GM12875 (cell line): ENCODE measurements around the gene COPE.

Experiments used
- H3K4me3 ChIP-seq: one replicate; pipeline ENCODE4 v1.5.1; 2011; ENCODE audit warnings: low read depth, low read length, control low read depth
- TF ChIP-seq, protein P1 (sequence below): IDR thresholded peaks from 2 replicates; pipeline ENCODE4 v1.5.1; 2011; ENCODE audit warnings: low read depth, mild to moderate bottlenecking, control low read depth, inconsistent platforms, low read length, moderate library complexity, borderline replicate concordance; ENCODE audit not compliant: insufficient read depth

Gene COPE

DNA sequence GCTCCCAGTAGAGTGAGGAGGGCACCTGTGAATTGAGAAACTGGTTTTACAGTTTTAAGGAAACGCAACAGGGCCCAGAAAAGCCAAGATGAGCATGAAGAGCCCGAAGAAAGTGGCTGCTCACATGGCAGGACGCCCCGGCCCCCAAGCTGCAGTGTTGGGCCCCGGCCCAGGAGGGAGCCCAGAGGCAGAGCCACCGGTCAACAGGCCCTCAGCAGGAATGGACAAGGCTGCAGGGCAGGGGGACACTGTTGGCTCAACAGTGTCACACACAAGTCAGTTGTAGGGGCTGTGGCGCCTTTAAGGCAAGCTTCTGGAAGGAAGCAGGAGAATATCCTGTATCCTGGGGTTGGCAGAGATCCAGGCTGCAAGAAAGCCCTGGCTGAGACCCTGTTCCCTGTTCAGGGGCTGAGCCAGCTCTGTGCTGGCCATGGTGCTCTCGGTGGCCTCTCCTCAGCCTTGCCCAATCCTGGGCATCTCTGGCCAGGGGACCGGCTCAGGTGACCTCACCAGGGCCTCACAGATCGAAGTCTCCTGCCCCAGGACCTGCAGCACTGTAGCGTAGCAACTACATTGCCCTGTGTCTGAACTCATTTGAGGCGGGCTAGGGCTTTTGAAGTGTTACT lies 59.4 kb downstream of the COPE start:
- no peak overlapping the region for H3K4me3 ChIP-seq

DNA sequence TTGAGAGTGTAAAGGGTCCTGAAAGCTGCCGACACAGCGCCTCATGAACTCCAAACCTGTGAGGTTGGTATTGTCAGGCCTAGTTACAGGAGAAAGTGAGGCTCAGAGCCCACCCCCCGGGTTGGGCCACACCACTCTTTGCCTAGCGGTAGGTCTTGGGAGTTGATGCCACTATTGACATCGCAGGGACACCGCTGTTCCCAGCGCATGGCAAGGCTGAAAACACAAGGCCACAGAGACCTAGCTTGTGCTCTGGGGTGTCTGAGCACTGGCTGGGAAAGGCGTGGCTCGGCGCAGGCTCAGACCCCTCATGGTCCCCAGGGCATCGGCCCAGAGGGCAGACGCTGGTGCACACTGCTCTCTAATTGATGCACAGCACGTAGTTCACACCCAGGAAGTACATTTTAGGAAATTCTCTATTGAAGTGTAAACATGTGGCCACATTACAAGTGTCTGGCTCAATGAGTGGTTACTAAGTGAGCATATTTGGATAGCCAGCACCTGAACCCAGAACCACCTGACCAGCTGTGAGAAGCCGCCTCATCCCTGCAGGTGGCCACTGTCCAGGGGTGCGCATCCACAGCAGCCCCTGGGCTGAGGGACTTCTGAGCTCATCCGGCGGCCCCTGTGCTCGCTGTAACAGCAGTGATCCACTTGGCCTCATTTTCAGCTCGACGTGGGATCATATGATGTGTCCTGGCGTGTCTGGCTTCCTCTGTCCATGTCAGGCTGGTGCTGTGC lies 60.1 kb downstream of the COPE start:
- H3K4me3 ChIP-seq: no peak overlapping the region
- TF ChIP-seq, protein P1, sequence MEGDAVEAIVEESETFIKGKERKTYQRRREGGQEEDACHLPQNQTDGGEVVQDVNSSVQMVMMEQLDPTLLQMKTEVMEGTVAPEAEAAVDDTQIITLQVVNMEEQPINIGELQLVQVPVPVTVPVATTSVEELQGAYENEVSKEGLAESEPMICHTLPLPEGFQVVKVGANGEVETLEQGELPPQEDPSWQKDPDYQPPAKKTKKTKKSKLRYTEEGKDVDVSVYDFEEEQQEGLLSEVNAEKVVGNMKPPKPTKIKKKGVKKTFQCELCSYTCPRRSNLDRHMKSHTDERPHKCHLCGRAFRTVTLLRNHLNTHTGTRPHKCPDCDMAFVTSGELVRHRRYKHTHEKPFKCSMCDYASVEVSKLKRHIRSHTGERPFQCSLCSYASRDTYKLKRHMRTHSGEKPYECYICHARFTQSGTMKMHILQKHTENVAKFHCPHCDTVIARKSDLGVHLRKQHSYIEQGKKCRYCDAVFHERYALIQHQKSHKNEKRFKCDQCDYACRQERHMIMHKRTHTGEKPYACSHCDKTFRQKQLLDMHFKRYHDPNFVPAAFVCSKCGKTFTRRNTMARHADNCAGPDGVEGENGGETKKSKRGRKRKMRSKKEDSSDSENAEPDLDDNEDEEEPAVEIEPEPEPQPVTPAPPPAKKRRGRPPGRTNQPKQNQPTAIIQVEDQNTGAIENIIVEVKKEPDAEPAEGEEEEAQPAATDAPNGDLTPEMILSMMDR: no peak

More for the DNA sequence above, 59.4 kb downstream of the COPE start:
- TF ChIP-seq, protein P1: no peak

DNA sequence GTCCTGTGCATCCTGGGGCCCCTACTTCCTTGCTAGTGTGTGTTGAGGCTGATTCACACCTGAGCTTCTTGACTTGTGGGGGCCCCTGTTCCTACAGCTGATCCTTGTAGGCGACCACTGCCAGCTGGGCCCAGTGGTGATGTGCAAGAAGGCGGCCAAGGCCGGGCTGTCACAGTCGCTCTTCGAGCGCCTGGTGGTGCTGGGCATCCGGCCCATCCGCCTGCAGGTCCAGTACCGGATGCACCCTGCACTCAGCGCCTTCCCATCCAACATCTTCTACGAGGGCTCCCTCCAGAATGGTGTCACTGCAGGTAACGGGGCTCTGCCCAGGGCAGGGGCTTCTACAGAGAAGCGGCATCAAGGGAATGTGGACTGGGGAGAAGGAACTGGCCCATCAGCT lies 62.0 kb downstream of the COPE start:
- TF ChIP-seq, protein P1: no peak
- no peak overlapping the region for H3K4me3 ChIP-seq

DNA sequence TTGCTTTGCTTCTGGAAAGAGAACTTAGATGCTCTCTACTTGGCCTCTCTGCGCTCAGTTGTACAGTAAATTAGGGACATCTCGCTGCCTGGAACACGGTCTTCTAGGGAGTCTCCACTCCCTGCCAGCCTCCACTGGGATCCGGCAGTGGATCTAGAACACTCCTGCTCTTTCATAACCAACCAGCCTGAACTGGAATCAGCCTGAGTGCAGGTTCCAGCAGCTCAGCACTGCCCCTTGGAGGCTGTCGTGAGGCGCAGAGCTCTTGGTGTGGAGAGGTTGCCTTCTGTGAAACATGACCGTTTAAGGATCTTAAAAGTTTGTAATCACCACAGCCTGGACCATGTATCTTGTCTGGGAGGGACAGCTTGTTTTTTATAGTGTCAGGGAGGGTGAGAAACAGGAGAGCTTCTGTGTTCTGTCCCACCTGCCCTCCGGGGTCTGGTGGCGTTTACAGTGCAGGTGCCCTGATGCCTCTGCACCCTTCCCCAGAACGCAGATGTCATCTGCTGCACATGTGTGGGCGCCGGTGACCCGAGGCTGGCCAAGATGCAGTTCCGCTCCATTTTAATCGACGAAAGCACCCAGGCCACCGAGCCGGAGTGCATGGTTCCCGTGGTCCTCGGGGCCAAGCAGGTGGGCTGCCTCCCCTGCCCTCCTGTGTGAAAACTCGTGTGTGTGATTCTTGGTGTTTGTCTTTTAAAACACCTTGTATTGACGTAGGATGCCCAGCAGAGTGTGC lies 62.6 kb downstream of the COPE start:
- H3K4me3 ChIP-seq: no peak overlapping the region
- TF ChIP-seq, protein P1: peak; percentile 26; the same call in 1 of the 2 replicates

DNA sequence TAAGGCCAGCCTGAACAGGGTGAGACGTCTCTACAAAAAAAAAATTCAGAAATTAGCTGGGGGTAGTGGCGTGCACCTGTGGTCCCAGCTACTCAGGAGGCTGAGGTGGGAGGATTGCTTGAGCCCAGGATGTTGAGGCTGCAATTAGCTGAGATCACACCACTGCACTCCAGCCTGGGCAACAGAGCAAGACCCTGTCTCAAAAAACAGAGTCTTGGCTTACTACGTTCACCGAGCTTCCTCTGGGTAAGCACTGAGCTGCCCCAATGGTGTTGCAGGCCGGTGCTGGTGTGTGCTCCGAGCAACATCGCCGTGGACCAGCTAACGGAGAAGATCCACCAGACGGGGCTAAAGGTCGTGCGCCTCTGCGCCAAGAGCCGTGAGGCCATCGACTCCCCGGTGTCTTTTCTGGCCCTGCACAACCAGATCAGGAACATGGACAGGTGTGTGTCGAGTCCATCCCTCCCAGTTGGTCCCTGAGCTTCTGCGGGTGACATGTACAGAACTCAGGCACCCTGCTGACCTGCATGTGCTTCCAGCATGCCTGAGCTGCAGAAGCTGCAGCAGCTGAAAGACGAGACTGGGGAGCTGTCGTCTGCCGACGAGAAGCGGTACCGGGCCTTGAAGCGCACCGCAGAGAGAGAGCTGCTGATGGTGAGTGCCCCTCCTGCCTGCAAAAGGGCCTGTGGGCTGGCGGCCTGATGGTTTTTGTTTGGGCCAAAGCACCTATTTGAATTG lies 63.4 kb downstream of the COPE start:
- TF ChIP-seq, protein P1: no peak
- H3K4me3 ChIP-seq: no peak overlapping the region

DNA sequence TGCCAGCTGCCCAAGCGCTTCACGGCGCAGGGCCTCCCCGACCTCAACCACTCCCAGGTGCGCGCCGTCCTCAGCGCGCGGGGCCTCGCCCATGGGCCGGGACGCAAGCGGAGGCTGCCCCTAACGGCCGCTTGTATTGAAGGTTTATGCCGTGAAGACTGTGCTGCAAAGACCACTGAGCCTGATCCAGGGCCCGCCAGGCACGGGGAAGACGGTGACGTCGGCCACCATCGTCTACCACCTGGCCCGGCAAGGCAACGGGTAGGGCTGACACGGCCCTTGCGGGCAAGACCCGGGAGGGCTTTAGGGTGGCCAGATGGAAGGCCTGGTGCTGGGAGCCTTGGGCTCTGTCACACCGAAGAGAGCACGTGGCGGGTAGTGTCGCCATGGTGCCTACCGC lies 64.2 kb downstream of the COPE start:
- TF ChIP-seq, protein P1: no peak

More for the DNA sequence above, 64.2 kb downstream of the COPE start:
- no peak overlapping the region for H3K4me3 ChIP-seq
